Temporal lobe (tissue), 2 donors: ENCODE results near the gene AMOTL2. TPM values are rescaled to one million over a fixed set of nuclear protein-coding genes. Genes with fewer than 3 reads are reported as not detected.

Experiments
- small RNA-seq: library from RNA; depleted of rRNA; stranded (forward); fragments of <200 nt; gene quantifications from one replicate; pipeline ENCODE3, GENCODE V24; 2014; ENCODE audit warnings: low replicate concordance
- total RNA-seq: library from RNA; depleted of rRNA; stranded (reverse); fragments of >200 nt; gene quantifications from one replicate; pipeline ENCODE4 v1.2.3, GENCODE V29; 2014

Gene AMOTL2
- total RNA-seq, 1 donor from 2014 or later = 46.5 TPM

Small RNAs within 50 kb of the gene (small RNA-seq; reads per million reads assigned to genes)
- gene HMGN1P9 (not detected), gene MIR6827 (not detected)

Other genes starting within 250 kb of the AMOTL2 start
- 52.4 TPM for gene RYK, start 123.6 kb downstream of the AMOTL2 start, total RNA-seq
- 40.8 TPM for gene ANAPC13, start 111.5 kb upstream of the AMOTL2 start, total RNA-seq
- 29.5 TPM for gene CEP63, start 111.6 kb upstream of the AMOTL2 start, total RNA-seq